Measurements from ENCODE around the gene CDH16. TPM values are rescaled to one million over a fixed set of nuclear protein-coding genes. Genes with fewer than 3 reads are reported as not detected.

Gene CDH16
- total and polyA plus RNA-seq, 3 donors from 2014 or later, result 0.31 to 2.7 (median 0.39) TPM

DNA sequence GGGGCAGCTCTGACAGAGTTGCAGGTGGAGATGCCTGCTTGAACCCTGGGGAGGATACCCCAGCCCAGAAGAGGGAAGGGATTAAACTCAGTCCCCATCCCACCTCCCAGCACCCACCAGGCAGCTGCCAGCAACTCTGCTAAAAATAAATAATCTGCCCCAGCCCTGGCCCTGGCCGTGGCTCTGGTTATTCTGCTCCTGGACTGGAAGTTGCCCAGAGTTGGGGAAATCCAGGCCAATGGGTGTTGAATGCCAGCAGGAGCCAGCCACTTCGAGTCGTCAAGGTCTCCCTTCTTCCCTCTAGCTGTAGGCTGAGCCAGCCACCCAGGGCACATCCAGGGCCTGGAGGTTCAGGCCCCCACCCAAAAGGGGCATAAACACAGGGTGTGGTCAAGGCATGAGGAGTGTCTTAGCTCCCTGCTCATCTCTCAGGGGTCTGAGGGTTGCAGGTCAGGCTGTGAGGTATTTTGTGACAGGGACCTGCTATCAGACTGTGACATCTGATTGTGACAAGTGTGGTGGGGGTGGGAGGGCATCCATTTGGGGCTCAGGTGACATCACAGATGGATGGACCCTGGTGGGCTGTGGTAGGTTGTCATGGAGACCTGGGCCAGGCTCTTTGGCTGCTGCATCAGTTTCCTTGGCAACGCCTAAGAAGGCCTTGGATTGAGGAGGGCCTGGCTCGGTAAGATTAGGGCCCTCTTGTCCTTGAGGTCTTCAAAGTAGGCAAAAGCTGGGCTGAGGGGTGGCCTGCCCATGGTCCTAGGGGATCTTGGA, 7.7 kb upstream of the CDH16 start:
- no peaks in the 10 kb centered on the region for H3K27me3 ChIP-seq
- WGBS, 2 donors, result 47 to 48% methylated on average over 5 of the region's 5 CpGs
- intact Hi-C loops (cut with DNase I; ENCODE audit: low total_unique reads), result no loop called here
- peaks cover 25% of the 10 kb centered on the region for H3K4me1 ChIP-seq
- no peak overlapping the region for H3K4me3 ChIP-seq
- no peaks in the 10 kb centered on the region for H3K36me3 ChIP-seq (ENCODE audit: low read depth, missing control alignments)
- no peak for TF ChIP-seq POLR2A (IDR thresholded peaks at IDR 0.05)
- TF ChIP-seq, protein P1, sequence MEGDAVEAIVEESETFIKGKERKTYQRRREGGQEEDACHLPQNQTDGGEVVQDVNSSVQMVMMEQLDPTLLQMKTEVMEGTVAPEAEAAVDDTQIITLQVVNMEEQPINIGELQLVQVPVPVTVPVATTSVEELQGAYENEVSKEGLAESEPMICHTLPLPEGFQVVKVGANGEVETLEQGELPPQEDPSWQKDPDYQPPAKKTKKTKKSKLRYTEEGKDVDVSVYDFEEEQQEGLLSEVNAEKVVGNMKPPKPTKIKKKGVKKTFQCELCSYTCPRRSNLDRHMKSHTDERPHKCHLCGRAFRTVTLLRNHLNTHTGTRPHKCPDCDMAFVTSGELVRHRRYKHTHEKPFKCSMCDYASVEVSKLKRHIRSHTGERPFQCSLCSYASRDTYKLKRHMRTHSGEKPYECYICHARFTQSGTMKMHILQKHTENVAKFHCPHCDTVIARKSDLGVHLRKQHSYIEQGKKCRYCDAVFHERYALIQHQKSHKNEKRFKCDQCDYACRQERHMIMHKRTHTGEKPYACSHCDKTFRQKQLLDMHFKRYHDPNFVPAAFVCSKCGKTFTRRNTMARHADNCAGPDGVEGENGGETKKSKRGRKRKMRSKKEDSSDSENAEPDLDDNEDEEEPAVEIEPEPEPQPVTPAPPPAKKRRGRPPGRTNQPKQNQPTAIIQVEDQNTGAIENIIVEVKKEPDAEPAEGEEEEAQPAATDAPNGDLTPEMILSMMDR (IDR thresholded peaks at IDR 0.05), result no peak
- DNase-seq, result peak; percentile 65
- H3K9me3 ChIP-seq, result no peaks in the 10 kb centered on the region
- H3K27ac ChIP-seq, result peak overlapping the region; percentile 67 to 71

DNA sequence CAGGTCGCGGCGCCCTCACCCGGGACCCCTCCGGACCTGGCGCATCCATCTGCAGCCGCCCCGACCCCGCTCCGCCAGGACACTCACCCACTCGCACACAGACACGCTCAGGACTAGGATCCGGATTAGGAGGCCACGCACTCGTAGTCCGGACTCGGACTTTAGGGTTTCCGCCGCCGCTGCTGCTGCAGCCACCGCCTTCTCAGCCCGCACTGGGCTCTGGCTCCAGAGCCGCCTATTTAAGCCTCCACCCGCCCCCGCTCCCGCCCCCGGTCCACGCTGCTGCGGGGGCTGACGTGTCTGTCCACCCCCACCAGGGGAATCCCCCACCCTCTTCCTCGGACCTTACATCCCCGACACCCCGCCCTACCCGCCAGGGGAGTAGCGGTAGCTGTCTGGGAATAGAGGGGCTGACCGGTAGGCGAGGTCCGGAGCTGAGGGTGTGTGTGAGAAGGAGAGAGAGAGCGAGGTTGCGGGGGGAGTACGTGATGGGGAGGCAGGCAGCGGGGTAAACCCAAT, 6.7 kb upstream of the CDH16 start, which contains the start of gene RRAD:
Gene RRAD, minus strand, starts transcription at position 214 of the 519 bp plus-strand sequence. CDS start 356 bp downstream, outside the sequence.
- intact Hi-C loops (cut with DNase I; ENCODE audit: low total_unique reads), result no loop called here
- no peak for TF ChIP-seq POLR2A (IDR thresholded peaks at IDR 0.05)
- TF ChIP-seq, protein P1 (IDR thresholded peaks at IDR 0.05), result no peak
- Histone ChIP-seq H3K9me3 (no peaks in the 10 kb centered on the region), H3K36me3 (ENCODE audit: low read depth, missing control alignments) (no peaks in the 10 kb centered on the region), H3K27me3 (no peaks in the 10 kb centered on the region), H3K4me3 (peak within 1 kb of the TSS; percentile 53 to 71), H3K27ac (peak within 1 kb of the TSS; percentile 67 to 71), H3K4me1 (peaks cover 28% of the 10 kb centered on the region)
- 1 to 33% methylated on average over 1 to 34 of the region's 42 CpGs for WGBS, 2 donors
- DNase-seq, result peak; percentile 70

DNA sequence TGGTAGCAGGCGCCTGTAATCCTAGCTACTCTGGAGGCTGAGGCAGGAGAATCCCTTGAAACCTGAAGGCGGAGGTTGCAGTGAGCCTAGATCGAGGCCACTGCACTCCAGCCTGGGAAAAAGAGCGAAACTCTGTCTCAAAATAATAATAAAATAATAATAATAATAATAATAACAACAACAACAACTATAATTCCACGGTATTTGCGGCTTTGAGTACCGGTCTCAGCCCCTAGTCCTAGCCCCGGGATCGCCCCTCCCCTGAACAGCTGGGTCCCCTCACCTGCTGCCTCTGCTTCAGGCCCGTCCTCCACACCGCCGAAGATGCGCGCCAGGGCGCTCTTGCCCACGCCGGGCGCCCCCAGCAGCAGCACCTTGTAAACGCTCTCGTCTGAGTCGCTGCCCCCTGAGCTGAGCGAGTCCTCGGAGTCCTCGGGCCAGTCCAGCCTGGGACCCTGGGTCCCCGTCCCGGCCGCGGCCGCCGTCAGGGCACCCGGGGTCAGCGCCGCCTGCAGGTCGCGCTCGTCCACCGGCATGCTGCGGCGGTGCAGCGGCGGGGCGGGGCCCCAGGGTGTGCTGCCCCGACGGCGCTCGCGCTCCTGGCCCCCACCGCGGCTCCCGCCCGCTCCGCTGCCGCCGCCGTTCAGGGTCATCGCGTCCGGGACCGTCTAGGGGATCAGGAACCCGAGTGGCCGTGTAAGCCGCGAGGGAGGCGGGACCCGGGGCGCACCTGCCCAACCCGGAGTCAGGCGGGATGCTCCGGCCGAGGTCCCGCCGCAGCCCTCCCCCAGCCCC, 6.0 kb upstream of the CDH16 start:
- intact Hi-C loops (cut with DNase I; ENCODE audit: low total_unique reads), result no loop called here
- H3K4me3 ChIP-seq, result peak overlapping the region; percentile 53 to 71
- DNase-seq, result peak; percentile 61

DNA sequence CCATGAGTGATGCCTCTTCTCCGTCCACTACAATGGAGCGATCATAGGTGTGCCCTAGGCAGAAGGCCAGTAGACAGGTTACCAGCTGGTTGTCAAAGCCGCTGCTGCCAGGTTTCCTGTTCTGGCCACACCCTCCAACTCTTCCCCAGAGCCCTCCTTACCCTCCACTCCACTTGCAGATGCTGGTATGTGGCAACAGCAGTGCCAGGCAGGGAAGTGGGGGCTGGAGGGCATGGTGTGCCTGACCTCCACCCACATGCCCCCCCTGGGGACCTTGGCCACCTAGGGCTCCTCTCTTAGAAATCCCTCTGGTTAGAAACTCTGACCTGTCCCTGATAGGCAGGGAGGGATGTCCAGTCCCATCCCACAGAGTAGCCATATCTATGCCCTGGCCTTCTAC, 5.2 kb upstream of the CDH16 start:
- intact Hi-C loops (cut with DNase I; ENCODE audit: low total_unique reads), result no loop called here

More for the DNA sequence above, 6.0 kb upstream of the CDH16 start:
- H3K9me3 ChIP-seq, result no peaks in the 10 kb centered on the region
- H3K27ac ChIP-seq, result peak overlapping the region; percentile 67 to 71
- 9 to 19% methylated on average over 19 to 45 of the region's 72 CpGs for WGBS, 2 donors
- no peak for TF ChIP-seq POLR2A (IDR thresholded peaks at IDR 0.05)
- TF ChIP-seq, protein P1 (IDR thresholded peaks at IDR 0.05), result peak; percentile 39 to 50 (median 43)
- no peaks in the 10 kb centered on the region for H3K27me3 ChIP-seq
- H3K36me3 ChIP-seq (ENCODE audit: low read depth, missing control alignments), result no peaks in the 10 kb centered on the region
- H3K4me1 ChIP-seq, result peaks cover 33% of the 10 kb centered on the region

More for the DNA sequence above, 5.2 kb upstream of the CDH16 start:
- Histone ChIP-seq H3K4me3 (peak overlapping the region in 1 of 2 donors; percentile 53), H3K27me3 (no peaks in the 10 kb centered on the region), H3K9me3 (no peaks in the 10 kb centered on the region), H3K27ac (peak overlapping the region in 1 of 2 donors; percentile 51), H3K36me3 (ENCODE audit: low read depth, missing control alignments) (no peaks in the 10 kb centered on the region), H3K4me1 (peaks cover 39% of the 10 kb centered on the region)
- no peak for DNase-seq
- no peak for TF ChIP-seq POLR2A (IDR thresholded peaks at IDR 0.05)
- TF ChIP-seq, protein P1 (IDR thresholded peaks at IDR 0.05), result no peak
- 74% methylated on average over 3 of the region's 3 CpGs; no CpG with 5 or more reads in 1 of the 2 donors for WGBS, 2 donors

Measured in testis (tissue), 3 donors.